GM19193 (cell line): ENCODE data around the gene NT5DC2.
A peak's percentile ranks its signal among the peaks of the same experiment; 100 is the strongest.

Experiments
- POLR2A ChIP-seq: IDR thresholded peaks from 4 replicates; pipeline ENCODE4 v1.6.1; 2011; ENCODE audit not compliant: insufficient read depth, insufficient read length; ENCODE audit errors: extremely low read depth

NT5DC2 gene

GRCh38 chr3:52546111-52546901 is 12.6 kb upstream of the NT5DC2 start:
- no peak for TF ChIP-seq POLR2A

- no peak for TF ChIP-seq POLR2A
Observed at GRCh38 chr3:52544937-52545336, 11.3 kb upstream of the NT5DC2 start.

GRCh38 chr3:52541050-52541449 is 7.4 kb upstream of the NT5DC2 start:
- no peak for TF ChIP-seq POLR2A

GRCh38 chr3:52539010-52539653 is 5.5 kb upstream of the NT5DC2 start:
- TF ChIP-seq POLR2A: no peak

- no peak for TF ChIP-seq POLR2A
Observed at GRCh38 chr3:52537726-52538421, 4.2 kb upstream of the NT5DC2 start.

- no peak for TF ChIP-seq POLR2A
Observed at GRCh38 chr3:52537165-52537620, 3.5 kb upstream of the NT5DC2 start.

GRCh38 chr3:52536369-52537164 is 2.9 kb upstream of the NT5DC2 start, which contains the start of gene UQCC5:
UQCC5 (plus strand) TSS chr3:52536605; CDS start chr3:52536756, 151 bp downstream.
- peak; percentile 99 for TF ChIP-seq POLR2A

GRCh38 chr3:52536112-52536368 is 2.4 kb upstream of the NT5DC2 start:
- no peak for TF ChIP-seq POLR2A

- no peak for TF ChIP-seq POLR2A
Observed at GRCh38 chr3:52535411-52536111, 1.9 kb upstream of the NT5DC2 start.

- no peak for TF ChIP-seq POLR2A
Observed at GRCh38 chr3:52534281-52535183, 875 bp upstream of the NT5DC2 start.

GRCh38 chr3:52532838-52533622 is 627 bp downstream of the NT5DC2 start:
- no peak for TF ChIP-seq POLR2A

- no peak for TF ChIP-seq POLR2A
Observed at GRCh38 chr3:52532517-52532837, 1.2 kb downstream of the NT5DC2 start.
